Spleen (tissue), 11 donors: Measurements from ENCODE around the gene RAD9B. TPM values are rescaled to one million over a fixed set of nuclear protein-coding genes. Genes with fewer than 3 reads are reported as not detected.
"Not testable (repeated sequence)": the region's sequence is repeated elsewhere in the genome, so short reads cannot be mapped to it uniquely, and the experiment has no call there.

Experiments
- DNase-seq: peaks from one replicate; pipeline ENCODE4 v3.0.0-alpha.2; 2020
- H3K27ac ChIP-seq, 8 donors: fragments of 200-600 bp; sonication (generic) in 7 of 8; 1 replicate in 4 of 8; 2 replicates in 4 of 8; pipeline versions ENCODE4 v1.5.0 to v1.8.0; 2016 to 2021; ENCODE audit warnings: inconsistent platforms in 4 of 8, mild to moderate bottlenecking in 4 of 8, moderate library complexity in 1 of 8
- H3K27me3 ChIP-seq, 7 donors: fragments of 200-600 bp; sonication (generic) in 6 of 7; replicated peaks in 1 of 7; 1 replicate in 4 of 7; 2 replicates in 3 of 7; pipeline versions ENCODE4 v1.5.0 to v1.8.0; 2016 to 2021; ENCODE audit warnings: inconsistent platforms in 3 of 7, mild to moderate bottlenecking in 1 of 7
- H3K36me3 ChIP-seq, 6 donors: fragments of 200-600 bp; sonication (generic) in 5 of 6; 1 replicate in 4 of 6; 2 replicates in 2 of 6; pipeline versions ENCODE4 v1.5.0 to v1.8.0; 2016 to 2021; ENCODE audit warnings: inconsistent platforms in 2 of 6
- H3K4me1 ChIP-seq, 6 donors: fragments of 200-600 bp; sonication (generic) in 5 of 6; 1 replicate in 3 of 6; 2 replicates in 3 of 6; pipeline versions ENCODE4 v1.5.0 to v1.8.0; 2016 to 2021; ENCODE audit warnings: inconsistent platforms in 3 of 6
- H3K4me3 ChIP-seq, 8 donors: fragments of 200-600 bp; sonication (generic) in 7 of 8; 1 replicate in 4 of 8; 2 replicates in 4 of 8; pipeline versions ENCODE4 v1.5.0 to v1.8.0; 2016 to 2021; ENCODE audit warnings: inconsistent platforms in 4 of 8, mild to moderate bottlenecking in 4 of 8, moderate library complexity in 2 of 8
- H3K9me3 ChIP-seq, 8 donors: fragments of 200-600 bp; sonication (generic) in 7 of 8; 1 replicate in 4 of 8; 2 replicates in 4 of 8; pipeline versions ENCODE4 v1.5.0 to v1.8.0; 2016 to 2021; ENCODE audit warnings: inconsistent platforms in 4 of 8
- CTCF ChIP-seq, 11 experiments: fragments of 200-600 bp in 7 of 11; fragments of 450-650 bp in 4 of 11; sonication (generic) in 4 of 11; IDR thresholded peaks in 8 of 11; conservative IDR thresholded peaks in 3 of 11; 1 replicate in 7 of 11; 2 replicates in 4 of 11; pipeline versions ENCODE4 v1.4.0 to v1.8.0; 2016 to 2021; ENCODE audit warnings: antibody characterized with exemption in 11 of 11, inconsistent platforms in 4 of 11, mild to moderate bottlenecking in 1 of 11
- POLR2A ChIP-seq, 3 donors: fragments of 450-650 bp; IDR thresholded peaks; one replicate each; pipeline ENCODE4 v1.5.1; 2017; ENCODE audit warnings: antibody characterized with exemption in 3 of 3, mild to moderate bottlenecking in 1 of 3
- POLR2AphosphoS5 ChIP-seq, 3 donors: sonication (generic); formaldehyde crosslinking; IDR thresholded peaks; one replicate each; pipeline ENCODE4 v1.5.1; 2017; ENCODE audit warnings: antibody characterized with exemption in 3 of 3
- WGBS, 5 donors: extraction: QIAGEN DNeasy Blood & Tissue Kit in 3 of 5; methylation state at CpG; one replicate each; pipeline versions ENCODE4 v1.1.5 to v1.1.7; 2013 to 2018; 5-methylcytosine and 5-hydroxymethylcytosine counted together
- intact Hi-C: fragments of 100-400 bp; cut with DNase I; formaldehyde crosslinking; loops from one replicate; pipeline ENCODE4 v1.15.0; 2023; ENCODE audit warnings: low total_unique reads
- polyA plus RNA-seq, 3 donors: library from polyadenylated mRNA; stranded (reverse); fragments of 200-250 nt; gene quantifications; one replicate each; pipeline ENCODE4 v1.2.1, GENCODE V29; 2013
- total RNA-seq, 7 donors: library from RNA; depleted of rRNA in 3 of 7; stranded (reverse); fragments of >200 nt in 3 of 7; fragmentation: NEBNext Ultra II Directional in 4 of 7; extraction: Animal tissue kit (Norgen Biotek cat#: 25700) in 4 of 7; gene quantifications; one replicate each; pipeline versions ENCODE4 v1.1.0 to v1.2.1, GENCODE V29; 2016 to 2021
- donor health status: healthy with polysubstance abuse.
- donor health status: DM: no; HTN: no; CAD: no; lungs with moderate emphysema.
- donor health status: DM: no; HTN: no; CAD: no.
- donor health status: Bipolar disorder and iron deficiency.
- donor health status: healthy.
- donor health status: DM: no; HTN: no; CAD: no.
- donor health status: DM: yes; HTN: yes; CAD: no.

The RAD9B gene
- total and polyA plus RNA-seq, 10 donors = 0.35 to 2.2 (median 1.2) TPM

DNA sequence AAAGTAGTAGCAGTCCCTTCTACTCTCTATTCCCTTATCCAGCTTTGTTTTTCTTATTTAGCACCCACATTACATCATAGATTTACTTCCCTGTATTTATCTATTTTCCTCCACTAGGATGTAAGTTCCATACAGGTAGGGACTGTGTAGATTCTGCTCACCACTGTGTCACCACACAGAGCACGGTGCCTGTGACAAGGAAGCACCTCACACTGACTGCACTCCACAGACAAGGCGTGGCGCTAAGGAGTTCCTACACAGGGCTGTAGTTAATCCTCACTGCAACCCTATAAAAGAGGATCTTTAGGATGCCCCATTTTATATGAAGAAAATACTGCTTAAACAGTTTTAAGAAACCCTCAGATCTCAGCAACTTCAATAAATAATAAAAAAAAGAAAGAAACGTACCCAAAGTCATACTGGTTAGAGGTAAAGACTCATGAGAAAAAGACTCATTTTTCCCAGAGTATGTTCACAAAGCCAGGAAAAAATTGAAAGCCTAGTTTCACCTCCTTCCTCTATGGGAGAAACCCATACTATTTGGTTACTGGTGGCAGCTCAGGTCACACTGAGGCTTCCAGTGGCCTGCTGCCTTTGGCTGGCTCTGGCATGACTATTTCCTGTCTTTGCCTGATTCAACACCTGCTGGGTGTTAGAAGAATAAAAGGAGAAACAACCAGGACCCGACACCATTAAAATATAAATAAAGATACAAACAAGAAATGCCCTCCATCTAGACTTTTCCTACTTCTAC lies 36.9 kb downstream of the RAD9B start:
- H3K4me1 ChIP-seq = peaks cover 0 to 28% (median 15%) of the 10 kb centered on the region in 6 donors
- peaks cover 0 to 97% (median 49%) of the 10 kb centered on the region in 6 donors for H3K36me3 ChIP-seq
- no peaks in the 10 kb centered on the region for H3K9me3 ChIP-seq
- TF ChIP-seq POLR2AphosphoS5 (IDR thresholded peaks at IDR 0.05) = no peak
- no peak for TF ChIP-seq POLR2A (IDR thresholded peaks at IDR 0.05)
- TF ChIP-seq CTCF (IDR thresholded peaks at IDR 0.05 in 8 of 11, conservative IDR thresholded peaks at IDR 0.05 in 3 of 11) = no peak
- no peaks in the 10 kb centered on the region for H3K27me3 ChIP-seq
- intact Hi-C loops = no loop called here
- DNase-seq = no peak
- 92 to 97% (median 95%) methylated on average over 5 of the region's 5 CpGs for WGBS, 5 donors
- no peak overlapping the region for H3K27ac ChIP-seq
- no peak overlapping the region for H3K4me3 ChIP-seq

GRCh38 chr12:110540048-110540447 lies 37.9 kb downstream of the RAD9B start:
- H3K4me3 ChIP-seq = no peak overlapping the region
- 83 to 92% (median 88%) methylated on average over 8 of the region's 8 CpGs for WGBS, 5 donors

DNA sequence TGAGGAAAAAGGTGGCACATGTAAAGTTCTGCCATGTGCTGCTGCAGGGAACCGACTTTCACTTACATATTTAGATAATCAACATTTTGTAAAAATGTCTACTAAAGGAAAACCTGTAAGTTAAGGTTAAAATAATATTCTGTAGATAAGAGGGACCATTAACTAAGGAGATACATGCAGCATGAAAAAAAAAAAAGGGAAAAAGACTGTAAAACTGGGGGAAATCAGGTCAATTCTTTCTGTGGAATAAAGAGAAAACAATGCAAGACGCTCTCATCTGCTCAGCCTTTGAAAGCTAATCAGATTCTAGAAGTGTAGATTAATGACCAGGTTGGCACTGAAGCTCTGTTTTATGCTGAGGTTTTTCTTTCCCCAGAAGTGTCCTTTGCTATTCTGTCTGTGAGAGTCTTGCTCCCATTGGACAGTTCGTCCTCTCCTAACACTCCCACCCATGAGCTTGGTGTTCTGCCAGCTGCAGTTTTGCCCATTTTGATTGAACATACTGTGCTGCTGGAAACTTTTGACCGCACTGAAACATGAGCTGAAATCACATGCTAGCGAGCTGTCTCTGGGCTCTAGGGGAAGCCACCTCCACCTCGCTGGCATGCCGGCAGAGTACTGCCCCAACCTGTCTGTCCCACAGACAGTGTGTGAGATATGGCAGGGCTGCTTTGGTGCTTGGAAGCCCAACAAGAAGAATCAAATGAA lies 41.3 kb downstream of the RAD9B start:
- Histone ChIP-seq H3K4me3 (no peak overlapping the region), H3K36me3 (peaks cover 0 to 84% (median 30%) of the 10 kb centered on the region in 6 donors), H3K9me3 (no peaks in the 10 kb centered on the region), H3K4me1 (peaks cover 3 to 69% (median 25%) of the 10 kb centered on the region in 6 donors), H3K27me3 (no peaks in the 10 kb centered on the region), H3K27ac (peak overlapping the region in 6 of 8 donors; percentile 41 to 73 (median 66))
- no peak for DNase-seq
- WGBS, 5 donors = 70 to 81% (median 77%) methylated on average over 7 of the region's 7 CpGs
- peak in 2 of 3 donors; percentile 35 to 53 for TF ChIP-seq POLR2AphosphoS5 (IDR thresholded peaks at IDR 0.05)
- TF ChIP-seq CTCF (IDR thresholded peaks at IDR 0.05 in 8 of 11, conservative IDR thresholded peaks at IDR 0.05 in 3 of 11) = no peak
- intact Hi-C loops = no loop called here

More at GRCh38 chr12:110540048-110540447, 37.9 kb downstream of the RAD9B start:
- Histone ChIP-seq H3K9me3 (no peaks in the 10 kb centered on the region), H3K36me3 (peaks cover 0 to 97% (median 45%) of the 10 kb centered on the region in 6 donors), H3K4me1 (peaks cover 0 to 37% (median 18%) of the 10 kb centered on the region in 6 donors), H3K27ac (no peak overlapping the region), H3K27me3 (no peaks in the 10 kb centered on the region)
- TF ChIP-seq POLR2AphosphoS5 (IDR thresholded peaks at IDR 0.05) (no peak), CTCF (IDR thresholded peaks at IDR 0.05 in 8 of 11, conservative IDR thresholded peaks at IDR 0.05 in 3 of 11) (no peak), POLR2A (IDR thresholded peaks at IDR 0.05) (no peak)
- intact Hi-C loops = no loop called here
- DNase-seq = no peak

- peaks cover 0 to 84% (median 25%) of the 10 kb centered on the region in 6 donors for H3K36me3 ChIP-seq
- TF ChIP-seq POLR2A (IDR thresholded peaks at IDR 0.05) (no peak), CTCF (IDR thresholded peaks at IDR 0.05 in 8 of 11, conservative IDR thresholded peaks at IDR 0.05 in 3 of 11) (no peak), POLR2AphosphoS5 (IDR thresholded peaks at IDR 0.05) (no peak)
- peaks cover 3 to 75% (median 25%) of the 10 kb centered on the region in 6 donors for H3K4me1 ChIP-seq
- DNase-seq = no peak
- no peaks in the 10 kb centered on the region for H3K27me3 ChIP-seq
- H3K4me3 ChIP-seq = no peak overlapping the region
- H3K9me3 ChIP-seq = no peaks in the 10 kb centered on the region
- intact Hi-C loops = no loop called here
- WGBS, 5 donors = 86 to 92% (median 89%) methylated on average over 4 of the region's 4 CpGs
- peak overlapping the region in 6 of 8 donors; percentile 41 to 73 (median 66) for H3K27ac ChIP-seq
Measured at GRCh38 chr12:110543965-110544364, 41.8 kb downstream of the RAD9B start.

- H3K4me3 ChIP-seq, DNase-seq, H3K9me3 ChIP-seq, H3K27me3 ChIP-seq, intact Hi-C loops: not testable (repeated sequence)
- 62 to 77% (median 75%) methylated on average over 4 of the region's 4 CpGs for WGBS, 5 donors
- Histone ChIP-seq H3K36me3 (peaks cover 0 to 83% (median 15%) of the 10 kb centered on the region in 6 donors), H3K4me1 (peaks cover 3 to 82% (median 25%) of the 10 kb centered on the region in 6 donors), H3K27ac (peak overlapping the region in 1 of 8 donors; percentile 73)
Measured at GRCh38 chr12:110545259-110545658, 43.1 kb downstream of the RAD9B start.
